Measurements from ENCODE around the gene TIMP4. TPM values are rescaled to one million over a fixed set of nuclear protein-coding genes. Genes with fewer than 3 reads are reported as not detected.
A peak's percentile ranks its signal among the peaks of the same experiment; 100 is the strongest.

Gene TIMP4
- total RNA-seq (ENCODE audit: low replicate concordance): 0.43 and 0.48 TPM in 2 replicates
- long read RNA-seq, partial matches to known transcripts: 0 of 1 reads
- long read RNA-seq, other reads (novel, unspliced or antisense): 0 of 1 reads

- no peaks in the 10 kb centered on the region for H3K9me3 Mint-ChIP-seq
- H3K27me3 Mint-ChIP-seq: peaks cover 33% of the 10 kb centered on the region
- TF ChIP-seq CTCF (conservative IDR thresholded peaks at IDR 0.05): no peak
- DNase-seq (ENCODE audit: extremely low spot score, unreplicated experiment): peak; percentile 71
- H3K27ac Mint-ChIP-seq: peak within 1 kb of the TSS; percentile 42
- H3K4me3 Mint-ChIP-seq: peak within 1 kb of the TSS; percentile 76
- peaks cover 14% of the 10 kb centered on the region for H3K4me1 Mint-ChIP-seq (ENCODE audit: unreplicated experiment)
- H3K36me3 Mint-ChIP-seq: no peaks in the 10 kb centered on the region
Observed at GRCh38 chr3:12158387-12159226, at the start of gene TIMP4. Gene TIMP4 (minus strand): TSS chr3:12158912. CDS start chr3:12158840, 72 bp downstream.

- H3K36me3 Mint-ChIP-seq: no peaks in the 10 kb centered on the region
- no peaks in the 10 kb centered on the region for H3K9me3 Mint-ChIP-seq
- H3K4me1 Mint-ChIP-seq (ENCODE audit: unreplicated experiment): no peaks in the 10 kb centered on the region
- no peaks in the 10 kb centered on the region for H3K27me3 Mint-ChIP-seq
- no peak for TF ChIP-seq CTCF (conservative IDR thresholded peaks at IDR 0.05)
- H3K4me3 Mint-ChIP-seq: no peak overlapping the region
- H3K27ac Mint-ChIP-seq: no peak overlapping the region
- no peak for DNase-seq (ENCODE audit: extremely low spot score, unreplicated experiment)
Observed at GRCh38 chr3:12205171-12205570, 46.5 kb upstream of the TIMP4 start.

- H3K27ac Mint-ChIP-seq: no peak overlapping the region
- no peak for TF ChIP-seq CTCF (conservative IDR thresholded peaks at IDR 0.05)
- no peak overlapping the region for H3K4me3 Mint-ChIP-seq
- H3K36me3 Mint-ChIP-seq: no peaks in the 10 kb centered on the region
- H3K4me1 Mint-ChIP-seq (ENCODE audit: unreplicated experiment): peaks cover 1% of the 10 kb centered on the region
- no peak for DNase-seq (ENCODE audit: extremely low spot score, unreplicated experiment)
- no peaks in the 10 kb centered on the region for H3K9me3 Mint-ChIP-seq
- H3K27me3 Mint-ChIP-seq: no peaks in the 10 kb centered on the region
Observed at GRCh38 chr3:12201813-12202212, 43.1 kb upstream of the TIMP4 start.

GRCh38 chr3:12198301-12198700, 39.6 kb upstream of the TIMP4 start:
- Mint-ChIP-seq H3K27ac (no peak overlapping the region), H3K27me3 (no peaks in the 10 kb centered on the region), H3K9me3 (no peaks in the 10 kb centered on the region), H3K4me3 (no peak overlapping the region), H3K36me3 (no peaks in the 10 kb centered on the region), H3K4me1 (ENCODE audit: unreplicated experiment) (peaks cover 10% of the 10 kb centered on the region)
- TF ChIP-seq CTCF (conservative IDR thresholded peaks at IDR 0.05): no peak
- DNase-seq (ENCODE audit: extremely low spot score, unreplicated experiment): no peak

GRCh38 chr3:12197475-12197874, 38.8 kb upstream of the TIMP4 start:
- DNase-seq (ENCODE audit: extremely low spot score, unreplicated experiment): no peak
- H3K27ac Mint-ChIP-seq: no peak overlapping the region
- no peaks in the 10 kb centered on the region for H3K9me3 Mint-ChIP-seq
- H3K27me3 Mint-ChIP-seq: no peaks in the 10 kb centered on the region
- no peak for TF ChIP-seq CTCF (conservative IDR thresholded peaks at IDR 0.05)
- no peak overlapping the region for H3K4me3 Mint-ChIP-seq
- peaks cover 10% of the 10 kb centered on the region for H3K4me1 Mint-ChIP-seq (ENCODE audit: unreplicated experiment)
- no peaks in the 10 kb centered on the region for H3K36me3 Mint-ChIP-seq

Measured in type B pancreatic cell (in vitro differentiated cells).